Endothelial cell (in vitro differentiated cells): ENCODE data around the gene NTRK2. TPM values are rescaled to one million over a fixed set of nuclear protein-coding genes. Genes with fewer than 3 reads are reported as not detected.

Experiments
- DNase-seq: peaks from one replicate; pipeline ENCODE4 v3.0.0; 2021; ENCODE audit warnings: low spot score
- H3K27ac Mint-ChIP-seq: one replicate; pipeline ENCODE4 v1.8.0; 2021; ENCODE audit warnings: mixed read lengths, inconsistent platforms; ENCODE audit not compliant: unreplicated experiment
- H3K27me3 Mint-ChIP-seq: one replicate; pipeline ENCODE4 v1.8.0; 2021; ENCODE audit warnings: mild to moderate bottlenecking, moderate library complexity, mixed read lengths, inconsistent platforms; ENCODE audit not compliant: unreplicated experiment
- H3K36me3 Mint-ChIP-seq: one replicate; pipeline ENCODE4 v1.8.0; 2021; ENCODE audit warnings: mild to moderate bottlenecking, low read depth, mixed read lengths, inconsistent platforms; ENCODE audit not compliant: unreplicated experiment
- H3K4me1 Mint-ChIP-seq: one replicate; pipeline ENCODE4 v1.8.0; 2021; ENCODE audit warnings: mild to moderate bottlenecking, mixed read lengths, inconsistent platforms; ENCODE audit not compliant: unreplicated experiment
- H3K4me3 Mint-ChIP-seq: one replicate; pipeline ENCODE4 v1.8.0; 2021; ENCODE audit warnings: mild to moderate bottlenecking, mixed read lengths, inconsistent platforms; ENCODE audit not compliant: unreplicated experiment
- H3K9me3 Mint-ChIP-seq: one replicate; pipeline ENCODE4 v1.8.0; 2021; ENCODE audit warnings: mixed read lengths, inconsistent platforms; ENCODE audit not compliant: unreplicated experiment
- total RNA-seq: library from RNA; stranded (reverse); fragmentation: NEBNext Ultra II Directional; extraction: Animal tissue kit (Norgen Biotek cat#: 25700); gene quantifications from one replicate; pipeline ENCODE4 v1.2.1, GENCODE V29; 2021; ENCODE audit not compliant: unreplicated experiment
- TF ChIP-seq, protein P1 (sequence below): fragments of 200-600 bp; sonication (generic); IDR thresholded peaks from one replicate; pipeline ENCODE4 v1.5.0; 2021; ENCODE audit warnings: antibody characterized with exemption; ENCODE audit not compliant: unreplicated experiment

NTRK2 gene
- total RNA-seq, 1 donor from 2014 or later = not detected

DNA sequence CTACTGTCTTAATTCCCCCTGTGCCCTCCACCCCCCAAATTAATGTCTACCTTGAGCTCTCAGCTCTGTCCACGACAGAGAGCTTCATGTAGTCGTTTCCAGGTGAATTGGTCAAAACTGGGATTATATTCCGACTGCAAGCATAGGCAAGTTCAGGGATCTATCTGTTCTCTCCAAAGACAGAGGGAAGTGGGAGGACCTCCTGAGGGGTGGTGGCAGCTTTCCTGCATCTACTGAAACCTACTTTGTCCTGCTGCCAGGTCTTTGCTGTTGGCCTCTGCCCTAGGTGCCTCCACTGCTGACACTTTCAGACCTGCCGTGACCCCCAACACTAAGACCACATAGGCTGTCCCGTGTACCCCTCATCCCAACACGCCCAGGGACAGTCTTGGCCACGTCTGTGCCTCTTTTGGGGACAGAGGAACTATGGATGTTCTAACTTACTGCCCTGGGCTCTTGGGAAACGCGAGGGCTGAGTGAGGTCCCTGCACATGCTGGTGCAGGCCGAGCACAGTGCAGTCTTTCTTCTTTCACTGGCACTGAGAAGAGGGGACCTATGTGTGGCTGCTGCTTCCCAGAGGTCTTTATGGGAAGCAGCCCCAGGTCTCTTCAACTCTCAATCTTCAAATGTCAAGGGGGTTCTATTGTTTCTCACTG is 125.6 kb downstream of the NTRK2 start:
- Mint-ChIP-seq H3K9me3 (no peaks in the 10 kb centered on the region), H3K36me3 (no peaks in the 10 kb centered on the region), H3K4me3 (no peak overlapping the region), H3K27ac (no peak overlapping the region), H3K27me3 (no peaks in the 10 kb centered on the region), H3K4me1 (no peaks in the 10 kb centered on the region)
- no peak for DNase-seq
- TF ChIP-seq, protein P1, sequence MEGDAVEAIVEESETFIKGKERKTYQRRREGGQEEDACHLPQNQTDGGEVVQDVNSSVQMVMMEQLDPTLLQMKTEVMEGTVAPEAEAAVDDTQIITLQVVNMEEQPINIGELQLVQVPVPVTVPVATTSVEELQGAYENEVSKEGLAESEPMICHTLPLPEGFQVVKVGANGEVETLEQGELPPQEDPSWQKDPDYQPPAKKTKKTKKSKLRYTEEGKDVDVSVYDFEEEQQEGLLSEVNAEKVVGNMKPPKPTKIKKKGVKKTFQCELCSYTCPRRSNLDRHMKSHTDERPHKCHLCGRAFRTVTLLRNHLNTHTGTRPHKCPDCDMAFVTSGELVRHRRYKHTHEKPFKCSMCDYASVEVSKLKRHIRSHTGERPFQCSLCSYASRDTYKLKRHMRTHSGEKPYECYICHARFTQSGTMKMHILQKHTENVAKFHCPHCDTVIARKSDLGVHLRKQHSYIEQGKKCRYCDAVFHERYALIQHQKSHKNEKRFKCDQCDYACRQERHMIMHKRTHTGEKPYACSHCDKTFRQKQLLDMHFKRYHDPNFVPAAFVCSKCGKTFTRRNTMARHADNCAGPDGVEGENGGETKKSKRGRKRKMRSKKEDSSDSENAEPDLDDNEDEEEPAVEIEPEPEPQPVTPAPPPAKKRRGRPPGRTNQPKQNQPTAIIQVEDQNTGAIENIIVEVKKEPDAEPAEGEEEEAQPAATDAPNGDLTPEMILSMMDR = no peak

DNA sequence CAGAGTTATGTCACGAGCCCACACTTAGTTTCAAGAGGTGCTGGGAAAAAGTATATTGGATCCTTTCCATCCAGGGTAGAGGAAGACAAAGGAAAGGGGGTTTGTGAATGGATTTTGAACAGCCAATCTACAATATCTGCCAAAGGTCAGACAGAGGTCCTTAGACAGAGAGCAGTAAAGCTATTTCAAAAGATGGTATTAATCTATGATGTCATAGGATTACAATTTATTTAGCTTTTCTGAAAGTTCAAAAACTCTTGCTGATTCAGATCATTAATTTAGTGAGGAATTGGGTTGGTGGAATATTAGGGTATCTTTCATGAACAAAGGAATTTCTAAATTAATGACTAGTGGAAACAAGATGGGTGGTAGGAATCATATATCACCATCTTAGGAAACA is 126.9 kb downstream of the NTRK2 start:
- TF ChIP-seq, protein P1 = no peak
- Mint-ChIP-seq H3K36me3 (no peaks in the 10 kb centered on the region), H3K4me3 (no peak overlapping the region), H3K27me3 (no peaks in the 10 kb centered on the region), H3K4me1 (no peaks in the 10 kb centered on the region), H3K9me3 (no peaks in the 10 kb centered on the region), H3K27ac (no peak overlapping the region)
- DNase-seq = no peak

DNA sequence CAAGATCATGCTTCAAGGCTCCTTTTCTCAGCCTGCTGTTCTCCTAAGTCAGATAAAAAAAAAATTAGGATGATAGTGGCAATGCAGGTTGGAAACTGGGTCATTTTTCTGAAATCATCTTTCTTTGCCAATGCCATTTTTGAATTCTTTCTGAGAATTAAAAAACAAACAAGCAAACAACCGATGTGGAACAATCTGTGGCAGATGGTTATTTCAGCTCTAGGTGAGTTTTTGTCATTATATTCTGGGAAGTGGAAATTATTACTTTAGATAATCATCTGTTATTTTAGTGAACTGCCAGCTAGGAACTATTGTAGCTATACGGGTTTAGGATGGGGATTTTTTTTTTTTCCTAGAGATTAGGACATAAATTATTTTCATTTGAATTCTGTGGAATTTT is 129.7 kb downstream of the NTRK2 start:
- Mint-ChIP-seq H3K27ac (no peak overlapping the region), H3K9me3 (no peaks in the 10 kb centered on the region), H3K27me3 (no peaks in the 10 kb centered on the region), H3K4me1 (no peaks in the 10 kb centered on the region), H3K4me3 (no peak overlapping the region), H3K36me3 (no peaks in the 10 kb centered on the region)
- no peak for DNase-seq
- TF ChIP-seq, protein P1 = no peak

DNA sequence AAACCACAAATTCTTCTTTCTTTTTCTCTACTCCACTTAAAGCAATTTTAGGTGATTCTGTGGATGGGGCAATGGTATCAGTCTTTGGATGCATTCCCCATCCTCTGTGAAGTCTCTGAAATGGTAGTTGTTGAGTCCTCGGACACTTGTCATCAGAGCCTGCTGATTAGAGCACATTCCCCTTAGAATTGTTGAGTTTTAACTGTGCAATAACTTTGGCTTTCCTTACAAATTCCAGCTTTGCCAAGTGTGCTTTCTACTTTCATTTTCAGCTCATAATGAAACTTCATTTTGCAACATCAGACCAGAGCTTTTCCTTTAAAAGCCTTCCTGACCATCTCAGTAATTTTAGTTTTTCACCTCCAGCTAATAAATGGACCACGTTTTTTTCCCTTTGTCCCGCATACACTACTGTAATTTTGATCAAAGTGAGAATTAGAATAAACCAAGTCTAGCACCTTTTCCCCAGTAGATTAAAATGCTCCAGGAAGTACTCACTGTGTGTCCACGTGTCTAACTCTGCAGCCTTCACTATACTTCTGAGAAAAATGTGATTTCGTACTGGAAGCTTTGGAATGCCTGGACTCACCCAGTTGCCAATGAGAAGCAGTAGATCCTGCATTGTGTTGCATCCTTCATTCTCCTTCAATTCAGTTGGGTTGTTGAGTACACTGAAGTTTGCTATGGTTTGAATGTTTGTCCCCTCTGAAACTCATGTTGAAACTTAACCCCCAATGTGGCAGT is 135.6 kb downstream of the NTRK2 start:
- Mint-ChIP-seq H3K27me3 (no peaks in the 10 kb centered on the region), H3K9me3 (no peaks in the 10 kb centered on the region), H3K27ac (no peak overlapping the region), H3K4me1 (no peaks in the 10 kb centered on the region), H3K36me3 (no peaks in the 10 kb centered on the region), H3K4me3 (no peak overlapping the region)
- TF ChIP-seq, protein P1 = no peak
- DNase-seq = no peak

DNA sequence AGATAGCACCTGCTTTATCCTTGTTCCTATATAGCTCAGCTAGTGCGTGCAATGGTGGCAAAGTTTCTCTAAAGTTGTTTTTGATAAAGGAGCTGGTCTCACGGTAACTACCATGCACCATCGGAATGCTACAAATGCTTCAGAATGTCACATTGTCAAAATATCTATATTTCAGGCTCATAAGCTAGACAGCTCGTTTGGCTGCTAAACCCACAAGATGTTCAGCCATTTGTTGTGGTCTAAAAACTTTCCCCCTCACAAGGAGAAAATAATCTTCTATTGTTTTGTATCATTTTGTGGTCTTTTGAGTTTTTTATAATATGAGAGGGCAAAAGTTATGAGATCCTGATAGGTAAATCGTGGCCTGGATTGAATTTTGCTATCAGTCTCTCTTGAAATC is 137.9 kb downstream of the NTRK2 start:
- no peak overlapping the region for H3K4me3 Mint-ChIP-seq
- H3K36me3 Mint-ChIP-seq = no peaks in the 10 kb centered on the region
- no peaks in the 10 kb centered on the region for H3K27me3 Mint-ChIP-seq
- H3K9me3 Mint-ChIP-seq = no peaks in the 10 kb centered on the region
- TF ChIP-seq, protein P1 = no peak
- DNase-seq = no peak
- no peaks in the 10 kb centered on the region for H3K4me1 Mint-ChIP-seq
- H3K27ac Mint-ChIP-seq = no peak overlapping the region
